H1 (cell line): ENCODE results near the gene SORBS1. TPM values are rescaled to one million over a fixed set of nuclear protein-coding genes. Genes with fewer than 3 reads are reported as not detected.

Experiments used
- ATF3 ChIP-seq: IDR thresholded peaks from 2 replicates; pipeline ENCODE4 v1.6.1; 2011; ENCODE audit warnings: low read depth, mild to moderate bottlenecking, low read length; ENCODE audit not compliant: insufficient read depth
- CHD7 ChIP-seq: fragments of 300-600 bp; sonication (generic); IDR thresholded peaks from 2 replicates; pipeline ENCODE4 v1.7.1; 2012; ENCODE audit warnings: low read length, moderate library complexity, mild to moderate bottlenecking, inconsistent platforms; ENCODE audit not compliant: insufficient replicate concordance
- GTF2F1 ChIP-seq: IDR thresholded peaks from 2 replicates; pipeline ENCODE4 v1.6.1; 2012; ENCODE audit warnings: low read depth, low read length, improper control_type of control experiment, borderline replicate concordance
- HDAC6 ChIP-seq: IDR thresholded peaks from one replicate; pipeline ENCODE4 v1.7.1; 2012; ENCODE audit warnings: low read depth, mild to moderate bottlenecking, inconsistent platforms, low read length, moderate library complexity
- RXRA ChIP-seq: IDR thresholded peaks from 2 replicates; pipeline ENCODE4 v1.6.1; 2011; ENCODE audit warnings: low read depth, mild to moderate bottlenecking, low read length, moderate library complexity; ENCODE audit not compliant: insufficient read depth
- SIRT6 ChIP-seq: IDR thresholded peaks from one replicate; pipeline ENCODE4 v1.7.1; 2012; ENCODE audit warnings: low read length, inconsistent platforms
- SUZ12 ChIP-seq: fragments of 200-600 bp; sonication (generic); IDR thresholded peaks from 2 replicates; pipeline ENCODE4 v1.6.1; 2012; ENCODE audit warnings: mild to moderate bottlenecking, inconsistent platforms, low read length, moderate library complexity, mixed read lengths
- TAF1 ChIP-seq: IDR thresholded peaks from 2 replicates; pipeline ENCODE4 v1.6.1; 2011; ENCODE audit warnings: mild to moderate bottlenecking, low read depth, low read length
- TBP ChIP-seq: IDR thresholded peaks from 2 replicates; pipeline ENCODE4 v1.6.1; 2011; ENCODE audit warnings: low read depth, low read length, improper control_type of control experiment
- TCF12 ChIP-seq: IDR thresholded peaks from 2 replicates; pipeline ENCODE4 v1.6.1; 2011; ENCODE audit warnings: low read depth, mild to moderate bottlenecking, low read length
- polyA plus RNA-seq, 7 experiments: library from polyadenylated mRNA; depleted of rRNA in 3 of 7; stranded (reverse) in 5 of 7; unstranded in 2 of 7; fragments of >200 nt in 5 of 7; fragments of 200-250 nt in 2 of 7; gene quantifications; 1 replicate in 5 of 7; 2 replicates in 1 of 7; 4 replicates in 1 of 7; pipeline versions ENCODE4 v1.2.1 to v1.2.3, GENCODE V29; 2011 to 2013; ENCODE audit warnings: missing spikeins in 2 of 7, mixed read lengths in 2 of 7
- total RNA-seq: library from RNA; stranded (reverse); fragmentation: NEBNext Ultra II Directional; extraction: Animal tissue kit (Norgen Biotek cat#: 25700); gene quantifications from 2 replicates; pipeline ENCODE4 v1.2.1, GENCODE V29; 2021

The SORBS1 gene
- total and polyA plus RNA-seq, 2 of the 8 experiments (the other 6 are each of a cell fraction or from before 2014, with no cell fraction given) = 16.0 to 35.0 TPM

- TF ChIP-seq ATF3 (no peak), SUZ12 (no peak), TCF12 (no peak), TBP (peak; percentile 74; the same call in 1 of the 2 replicates), HDAC6 (no peak), SIRT6 (no peak), RXRA (no peak), CHD7 (no peak), GTF2F1 (no peak), TAF1 (peak; percentile 82)
Measured at GRCh38 chr10:95561177-95561863, at the start of gene SORBS1 (continued).
